ENCODE results near the gene CCDC7.
"Not testable (repeated sequence)": the region's sequence is repeated elsewhere in the genome, so short reads cannot be mapped to it uniquely, and the experiment has no call there.

CCDC7 gene

GRCh38 chr10:32887481-32887880 lies 441.5 kb downstream of the CCDC7 start:
- no peak for DNase-seq (ENCODE audit: low read depth)

- no peak for DNase-seq (ENCODE audit: low read depth)
These were observed 442.4 kb downstream of the CCDC7 start for GRCh38 chr10:32888161-32888927.

GRCh38 chr10:32889631-32890212 lies 443.8 kb downstream of the CCDC7 start:
- DNase-seq (ENCODE audit: low read depth): no peak

- no peak for DNase-seq (ENCODE audit: low read depth)
These were observed 444.5 kb downstream of the CCDC7 start for GRCh38 chr10:32890444-32890843.

GRCh38 chr10:32891261-32891660 lies 445.3 kb downstream of the CCDC7 start:
- DNase-seq (ENCODE audit: low read depth): no peak

GRCh38 chr10:32893434-32893833 lies 447.5 kb downstream of the CCDC7 start:
- DNase-seq (ENCODE audit: low read depth): no peak

- no peak for DNase-seq (ENCODE audit: low read depth)
These were observed 448.1 kb downstream of the CCDC7 start for GRCh38 chr10:32893916-32894664.

GRCh38 chr10:32895200-32895968 lies 449.4 kb downstream of the CCDC7 start:
- DNase-seq (ENCODE audit: low read depth): not testable (repeated sequence)

GRCh38 chr10:32901815-32902214 lies 455.9 kb downstream of the CCDC7 start:
- no peak for DNase-seq (ENCODE audit: low read depth)

GRCh38 chr10:32905466-32905865 lies 459.5 kb downstream of the CCDC7 start:
- no peak for DNase-seq (ENCODE audit: low read depth)

GRCh38 chr10:32906595-32906994 lies 460.7 kb downstream of the CCDC7 start:
- no peak for DNase-seq (ENCODE audit: low read depth)

GRCh38 chr10:32909456-32909855 lies 463.5 kb downstream of the CCDC7 start:
- DNase-seq (ENCODE audit: low read depth): no peak

GRCh38 chr10:32909970-32910369 lies 464.0 kb downstream of the CCDC7 start:
- not testable (repeated sequence) for DNase-seq (ENCODE audit: low read depth)

GRCh38 chr10:32911285-32912016 lies 465.5 kb downstream of the CCDC7 start:
- no peak for DNase-seq (ENCODE audit: low read depth)

- not testable (repeated sequence) for DNase-seq (ENCODE audit: low read depth)
These were observed 471.9 kb downstream of the CCDC7 start for GRCh38 chr10:32917817-32918216.

- DNase-seq (ENCODE audit: low read depth): no peak
These were observed 476.2 kb downstream of the CCDC7 start for GRCh38 chr10:32922170-32922569.

- DNase-seq (ENCODE audit: low read depth): no peak
These were observed 477.2 kb downstream of the CCDC7 start for GRCh38 chr10:32923134-32923533.

GRCh38 chr10:32923849-32924248 lies 477.9 kb downstream of the CCDC7 start:
- DNase-seq (ENCODE audit: low read depth): no peak
